A673 (cell line): ENCODE measurements around the gene CREBZF.

Source experiments
- EZH2 ChIP-seq: fragments of 200-600 bp; sonication (generic); IDR thresholded peaks from 2 replicates; pipeline ENCODE4 v1.6.1; 2017; ENCODE audit warnings: borderline replicate concordance, low read depth, mild to moderate bottlenecking, mixed read lengths, antibody characterized with exemption, low read length; ENCODE audit not compliant: poor library complexity, severe bottlenecking
- TF ChIP-seq, protein P1 (sequence below): fragments of 300-800, 200-600 bp; sonication (generic); conservative IDR thresholded peaks from 2 replicates; pipeline ENCODE4 v1.5.1; 2017; ENCODE audit warnings: low read depth, mild to moderate bottlenecking, antibody characterized with exemption, low read length, moderate library complexity, mixed read lengths

GRCh38 chr11:85697747-85698146 lies 32.8 kb upstream of the CREBZF start:
- TF ChIP-seq, protein P1, sequence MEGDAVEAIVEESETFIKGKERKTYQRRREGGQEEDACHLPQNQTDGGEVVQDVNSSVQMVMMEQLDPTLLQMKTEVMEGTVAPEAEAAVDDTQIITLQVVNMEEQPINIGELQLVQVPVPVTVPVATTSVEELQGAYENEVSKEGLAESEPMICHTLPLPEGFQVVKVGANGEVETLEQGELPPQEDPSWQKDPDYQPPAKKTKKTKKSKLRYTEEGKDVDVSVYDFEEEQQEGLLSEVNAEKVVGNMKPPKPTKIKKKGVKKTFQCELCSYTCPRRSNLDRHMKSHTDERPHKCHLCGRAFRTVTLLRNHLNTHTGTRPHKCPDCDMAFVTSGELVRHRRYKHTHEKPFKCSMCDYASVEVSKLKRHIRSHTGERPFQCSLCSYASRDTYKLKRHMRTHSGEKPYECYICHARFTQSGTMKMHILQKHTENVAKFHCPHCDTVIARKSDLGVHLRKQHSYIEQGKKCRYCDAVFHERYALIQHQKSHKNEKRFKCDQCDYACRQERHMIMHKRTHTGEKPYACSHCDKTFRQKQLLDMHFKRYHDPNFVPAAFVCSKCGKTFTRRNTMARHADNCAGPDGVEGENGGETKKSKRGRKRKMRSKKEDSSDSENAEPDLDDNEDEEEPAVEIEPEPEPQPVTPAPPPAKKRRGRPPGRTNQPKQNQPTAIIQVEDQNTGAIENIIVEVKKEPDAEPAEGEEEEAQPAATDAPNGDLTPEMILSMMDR: no peak
- TF ChIP-seq EZH2: no peak
